Measurements from ENCODE around the gene MIF4GD. TPM values are rescaled to one million over a fixed set of nuclear protein-coding genes. Genes with fewer than 3 reads are reported as not detected.

MIF4GD gene
- total and polyA plus RNA-seq, 10 of the 15 experiments (the other 5 are each of a cell fraction or from before 2014, with no cell fraction given), result 22.8 to 96.2 (median 60.1) TPM

DNA sequence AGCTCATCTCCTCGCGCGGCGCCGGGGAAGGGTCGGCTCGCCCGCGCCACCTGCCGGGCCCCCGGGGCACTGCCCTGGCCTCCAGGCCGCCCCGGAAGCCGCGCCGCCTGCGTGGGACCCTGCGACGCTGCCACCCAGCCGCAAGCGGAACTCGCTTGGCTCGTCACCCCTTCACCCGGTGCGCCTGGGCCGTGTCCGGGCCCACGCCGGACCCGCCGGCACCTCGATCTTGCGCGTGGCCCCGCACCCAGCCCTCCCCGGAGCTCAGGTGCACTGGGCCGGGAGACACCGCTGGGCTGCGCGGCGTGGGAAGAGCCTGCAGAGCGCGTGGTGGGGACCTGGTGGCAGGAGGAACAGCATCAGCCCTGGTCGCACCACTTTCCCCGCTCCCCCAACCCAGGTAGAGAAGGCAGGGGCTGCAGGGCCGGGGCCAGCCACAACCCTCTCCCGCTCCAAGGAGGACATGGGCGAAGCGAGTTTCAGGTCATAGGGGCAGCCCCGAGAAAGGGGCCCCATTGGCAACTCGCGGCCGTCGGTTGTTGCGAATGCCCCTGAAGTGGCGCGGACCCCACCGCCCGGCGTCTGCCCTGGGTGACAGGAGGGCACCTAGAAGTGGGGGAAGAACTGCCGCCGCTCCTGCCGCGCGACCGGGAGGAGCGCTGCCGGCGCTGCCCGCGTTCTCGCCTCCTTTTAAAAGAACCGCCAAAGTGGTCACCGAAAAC, 363 bp upstream of the MIF4GD start:
- no peak for FAIRE-seq
- WGBS (ENCODE audit: insufficient coverage, insufficient replicate concordance, low lambda C conversion rate, missing lambda C conversion rate), result under 1% methylated on average over 73 of the region's 74 CpGs
- ChIA-PET POLR2A (interaction anchor here (0.6 to 6.4 kb wide), 22 partner anchors 10 to 157 kb away, joined by 3 to 73 read pairs (median 4); partner anchors contain the start of genes GGA3, GRB2, MRPS7 and SLC25A19), RAD21 (ENCODE audit: unreplicated experiment) (interaction anchor here (0.6 to 4.8 kb wide), 31 partner anchors 10 to 326 kb away, joined by 3 to 68 read pairs (median 6); partner anchors contain the start of genes GGA3, GRB2, MRPL58 and MRPS7), SMC1A (ENCODE audit: uncharacterized antibody, unreplicated experiment) (interaction anchor here (1.0 to 2.8 kb wide), 16 partner anchors 10 to 310 kb away, joined by 3 to 24 read pairs (median 6); partner anchors contain the start of genes GGA3, GRB2, MRPS7 and SLC25A19), CTCF (interaction anchor here (0.6 to 5.3 kb wide), 43 partner anchors 10 to 362 kb away, joined by 3 to 58 read pairs (median 5); partner anchors contain the start of genes GGA3, GRB2, MRPL58 and MRPS7)
- H3K9me3 ChIP-seq (replicated peaks; ENCODE audit: control insufficient read depth, insufficient read depth, low read length), result no peaks in the 10 kb centered on the region
- no peaks in the 10 kb centered on the region for H4K20me1 ChIP-seq (ENCODE audit: control insufficient read depth, insufficient read depth)
- peaks cover 24% of the 10 kb centered on the region for H3K4me1 ChIP-seq (ENCODE audit: control insufficient read depth, insufficient read depth, low read length)
- H3K4me3 ChIP-seq, result peak overlapping the region; percentile 70
- peak overlapping the region; percentile 90 for H3K9ac ChIP-seq (ENCODE audit: control insufficient read depth, insufficient read depth, low read length)
- H2AFZ ChIP-seq (ENCODE audit: control insufficient read depth, low read depth, low read length), result peak overlapping the region; percentile 82
- intact Hi-C loops (cut with micrococcal nuclease; ENCODE audit: unreplicated experiment) (loop anchor here (2.0 kb wide), 2 partner anchors 133 to 141 kb away; partner anchors contain the start of gene GRB2), in situ Hi-C loops (cut with MboI) (loop anchor here (5.0 kb wide), 1 partner anchor 141 kb away; no protein-coding TSS in a partner anchor)
- H3K27me3 ChIP-seq (replicated peaks in 1 of 2; ENCODE audit: control insufficient read depth in 2 of 2, insufficient read depth in 2 of 2, low read length in 1 of 2), result no peaks in the 10 kb centered on the region
- H3K4me2 ChIP-seq (ENCODE audit: control insufficient read depth, insufficient read depth), result peak overlapping the region; percentile 81; the same call in 1 of the 2 replicates
- ATAC-seq, result peak; percentile 82
- H3K27ac ChIP-seq (ENCODE audit: control insufficient read depth, insufficient read depth), result peak overlapping the region; percentile 91
- TSS peak; percentile 73 for BruUV-seq (replicated peaks)
- peaks cover 32% of the 10 kb centered on the region for H3K79me2 ChIP-seq (ENCODE audit: control insufficient read depth, insufficient read depth, low read length)
- peaks cover 14 to 20% of the 10 kb centered on the region in 2 experiments; a peak in 3 of 4 replicates for H3K36me3 ChIP-seq (ENCODE audit: control insufficient read depth in 2 of 2, insufficient read depth in 2 of 2, low read length in 1 of 2)
- no peak for DNase-seq (ENCODE audit: low read depth, low spot score)
- TF ChIP-seq ZNF622 (IDR thresholded peaks at IDR 0.05), result no peak
- TF ChIP-seq LARP7 (IDR thresholded peaks at IDR 0.05), result peak; percentile 89
- TF ChIP-seq WRNIP1 (IDR thresholded peaks at IDR 0.05; ENCODE audit: borderline replicate concordance, low read depth, low read length), result no peak
- no peak for TF ChIP-seq TBL1XR1 (IDR thresholded peaks at IDR 0.05; ENCODE audit: low read depth, low read length)
- no peak for TF ChIP-seq HDGF (IDR thresholded peaks at IDR 0.05)
- TF ChIP-seq KLF5 (IDR thresholded peaks at IDR 0.05; ENCODE audit: partially characterized antibody), result peak; percentile 41
- TF ChIP-seq, protein P1, sequence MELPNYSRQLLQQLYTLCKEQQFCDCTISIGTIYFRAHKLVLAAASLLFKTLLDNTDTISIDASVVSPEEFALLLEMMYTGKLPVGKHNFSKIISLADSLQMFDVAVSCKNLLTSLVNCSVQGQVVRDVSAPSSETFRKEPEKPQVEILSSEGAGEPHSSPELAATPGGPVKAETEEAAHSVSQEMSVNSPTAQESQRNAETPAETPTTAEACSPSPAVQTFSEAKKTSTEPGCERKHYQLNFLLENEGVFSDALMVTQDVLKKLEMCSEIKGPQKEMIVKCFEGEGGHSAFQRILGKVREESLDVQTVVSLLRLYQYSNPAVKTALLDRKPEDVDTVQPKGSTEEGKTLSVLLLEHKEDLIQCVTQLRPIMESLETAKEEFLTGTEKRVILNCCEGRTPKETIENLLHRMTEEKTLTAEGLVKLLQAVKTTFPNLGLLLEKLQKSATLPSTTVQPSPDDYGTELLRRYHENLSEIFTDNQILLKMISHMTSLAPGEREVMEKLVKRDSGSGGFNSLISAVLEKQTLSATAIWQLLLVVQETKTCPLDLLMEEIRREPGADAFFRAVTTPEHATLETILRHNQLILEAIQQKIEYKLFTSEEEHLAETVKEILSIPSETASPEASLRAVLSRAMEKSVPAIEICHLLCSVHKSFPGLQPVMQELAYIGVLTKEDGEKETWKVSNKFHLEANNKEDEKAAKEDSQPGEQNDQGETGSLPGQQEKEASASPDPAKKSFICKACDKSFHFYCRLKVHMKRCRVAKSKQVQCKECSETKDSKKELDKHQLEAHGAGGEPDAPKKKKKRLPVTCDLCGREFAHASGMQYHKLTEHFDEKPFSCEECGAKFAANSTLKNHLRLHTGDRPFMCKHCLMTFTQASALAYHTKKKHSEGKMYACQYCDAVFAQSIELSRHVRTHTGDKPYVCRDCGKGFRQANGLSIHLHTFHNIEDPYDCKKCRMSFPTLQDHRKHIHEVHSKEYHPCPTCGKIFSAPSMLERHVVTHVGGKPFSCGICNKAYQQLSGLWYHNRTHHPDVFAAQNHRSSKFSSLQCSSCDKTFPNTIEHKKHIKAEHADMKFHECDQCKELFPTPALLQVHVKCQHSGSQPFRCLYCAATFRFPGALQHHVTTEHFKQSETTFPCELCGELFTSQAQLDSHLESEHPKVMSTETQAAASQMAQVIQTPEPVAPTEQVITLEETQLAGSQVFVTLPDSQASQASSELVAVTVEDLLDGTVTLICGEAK (IDR thresholded peaks at IDR 0.05; ENCODE audit: borderline replicate concordance), result no peak
- no peak for TF ChIP-seq HDAC2 (IDR thresholded peaks at IDR 0.05)
- TF ChIP-seq, protein P2, sequence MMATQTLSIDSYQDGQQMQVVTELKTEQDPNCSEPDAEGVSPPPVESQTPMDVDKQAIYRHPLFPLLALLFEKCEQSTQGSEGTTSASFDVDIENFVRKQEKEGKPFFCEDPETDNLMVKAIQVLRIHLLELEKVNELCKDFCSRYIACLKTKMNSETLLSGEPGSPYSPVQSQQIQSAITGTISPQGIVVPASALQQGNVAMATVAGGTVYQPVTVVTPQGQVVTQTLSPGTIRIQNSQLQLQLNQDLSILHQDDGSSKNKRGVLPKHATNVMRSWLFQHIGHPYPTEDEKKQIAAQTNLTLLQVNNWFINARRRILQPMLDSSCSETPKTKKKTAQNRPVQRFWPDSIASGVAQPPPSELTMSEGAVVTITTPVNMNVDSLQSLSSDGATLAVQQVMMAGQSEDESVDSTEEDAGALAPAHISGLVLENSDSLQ (IDR thresholded peaks at IDR 0.05), result no peak
- TF ChIP-seq ZSCAN29 (IDR thresholded peaks at IDR 0.05), result 0 out of 2 replicates have a peak, but pooled peaks have one; percentile 47
- no peak for TF ChIP-seq SREBF2 (IDR thresholded peaks at IDR 0.05; ENCODE audit: low read length)
- TF ChIP-seq NFYB (IDR thresholded peaks at IDR 0.05; ENCODE audit: insufficient read depth, low read depth, low read length), result no peak
- TF ChIP-seq RCOR1 (conservative IDR thresholded peaks at IDR 0.05; ENCODE audit: low read depth, low read length), result 0 out of 2 replicates have a peak, but pooled peaks have one; percentile 68
- no peak for TF ChIP-seq BCL11A (IDR thresholded peaks at IDR 0.05; ENCODE audit: low read depth, low read length)
- TF ChIP-seq POLR2AphosphoS2 (IDR thresholded peaks at IDR 0.05; ENCODE audit: low read depth, low read length), result 0 out of 2 replicates have a peak, but pooled peaks have one; percentile 23
- TF ChIP-seq, protein P3, sequence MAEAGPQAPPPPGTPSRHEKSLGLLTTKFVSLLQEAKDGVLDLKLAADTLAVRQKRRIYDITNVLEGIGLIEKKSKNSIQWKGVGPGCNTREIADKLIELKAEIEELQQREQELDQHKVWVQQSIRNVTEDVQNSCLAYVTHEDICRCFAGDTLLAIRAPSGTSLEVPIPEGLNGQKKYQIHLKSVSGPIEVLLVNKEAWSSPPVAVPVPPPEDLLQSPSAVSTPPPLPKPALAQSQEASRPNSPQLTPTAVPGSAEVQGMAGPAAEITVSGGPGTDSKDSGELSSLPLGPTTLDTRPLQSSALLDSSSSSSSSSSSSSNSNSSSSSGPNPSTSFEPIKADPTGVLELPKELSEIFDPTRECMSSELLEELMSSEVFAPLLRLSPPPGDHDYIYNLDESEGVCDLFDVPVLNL (IDR thresholded peaks at IDR 0.05; ENCODE audit: low read depth, low read length), result peak; percentile 83
- peak; percentile 68 for TF ChIP-seq ZNF207 (IDR thresholded peaks at IDR 0.05; ENCODE audit: borderline replicate concordance)
- TF ChIP-seq SUZ12 (IDR thresholded peaks at IDR 0.05; ENCODE audit: unreplicated experiment), result no peak
